Dedifferentiated amniotic fluid mesenchymal stem cell (primary cell): ENCODE data around the gene ARHGAP45.

Source experiments
- DNase-seq: peaks from one replicate; pipeline ENCODE4 v3.0.0-alpha.2; 2016; ENCODE audit errors: extremely low spot score

The ARHGAP45 gene

DNA sequence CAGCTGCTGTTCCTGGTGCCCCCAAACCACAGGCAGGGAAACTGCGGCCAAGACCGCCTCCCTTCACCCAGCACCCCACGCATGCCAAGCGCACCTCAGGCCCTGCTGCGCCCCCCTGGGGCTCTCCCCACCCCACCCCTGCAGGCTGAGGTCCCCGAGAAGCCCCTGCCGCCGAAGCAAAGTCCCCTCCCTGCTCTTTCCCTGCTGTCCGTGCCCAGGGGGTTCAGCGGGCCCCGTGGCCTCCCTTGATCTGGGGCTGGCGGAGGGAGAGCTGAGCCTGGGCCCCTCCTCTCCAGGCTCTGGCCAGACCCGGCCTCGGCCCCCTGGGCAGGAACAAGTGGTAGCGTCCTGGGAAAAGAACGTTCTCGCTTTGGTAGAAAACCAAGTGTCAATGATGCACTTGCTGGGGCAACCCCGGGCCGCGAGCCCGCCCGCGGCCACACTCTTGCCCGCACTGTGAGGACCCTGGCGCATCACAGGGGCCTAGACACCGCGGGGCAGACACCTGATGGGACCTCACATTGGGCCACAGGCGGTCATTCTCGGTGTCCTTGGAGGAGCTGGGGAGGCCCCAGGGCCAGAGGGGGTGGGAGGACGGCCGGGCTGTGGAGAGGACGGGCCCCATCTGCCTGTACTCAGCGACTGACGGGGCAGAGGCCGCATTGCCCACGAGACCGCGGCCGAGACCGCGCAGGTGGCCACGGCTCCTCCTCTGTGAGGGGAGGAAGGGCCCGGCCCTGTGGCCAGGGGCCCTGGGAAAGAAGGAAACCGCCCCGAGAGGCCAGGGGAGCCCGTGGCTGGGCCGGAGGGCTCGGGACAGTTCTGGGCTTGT, 65.8 kb downstream of the ARHGAP45 start:
- DNase-seq = no peak

DNA sequence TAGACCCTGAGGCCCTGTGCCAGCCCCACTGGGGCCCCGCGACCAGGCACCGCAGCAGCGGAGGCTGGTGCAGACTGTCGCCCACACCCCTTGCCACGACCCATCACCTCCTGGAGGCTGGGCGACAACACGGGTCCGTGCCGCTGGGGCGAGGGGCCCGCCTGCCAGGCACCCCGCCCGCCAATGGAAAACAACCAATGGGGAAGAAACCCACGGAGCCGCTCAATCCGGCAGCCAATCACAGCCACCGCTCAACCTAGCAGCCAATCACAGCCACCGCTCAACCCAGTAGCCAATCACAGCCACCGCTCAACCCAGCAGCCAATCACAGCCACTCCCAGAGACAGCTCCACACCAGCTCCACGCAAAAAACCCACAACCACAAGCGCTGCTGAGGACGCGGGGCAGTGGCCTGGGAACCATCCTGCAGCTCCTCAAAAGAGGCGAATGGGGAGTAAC, 66.5 kb downstream of the ARHGAP45 start:
- DNase-seq = no peak

DNA sequence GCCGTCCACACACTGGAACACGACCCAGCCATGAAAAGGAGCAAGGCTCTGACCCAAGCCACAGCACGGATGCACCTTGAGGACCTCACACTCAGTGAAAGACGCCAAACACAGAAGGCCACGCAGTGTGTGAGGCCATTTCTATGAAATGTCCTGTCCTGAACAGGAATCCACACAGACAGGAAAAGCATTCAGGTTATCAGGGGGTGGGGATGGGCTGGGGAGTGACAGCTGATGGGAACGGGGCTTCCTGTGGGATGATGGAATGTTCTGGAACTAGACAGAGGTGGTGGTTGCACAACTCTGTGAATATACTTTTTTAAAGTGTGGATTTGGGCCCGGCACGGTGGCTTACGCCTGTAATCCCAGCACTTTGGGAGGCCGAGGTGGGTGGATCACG, 67.5 kb downstream of the ARHGAP45 start:
- no peak for DNase-seq

DNA sequence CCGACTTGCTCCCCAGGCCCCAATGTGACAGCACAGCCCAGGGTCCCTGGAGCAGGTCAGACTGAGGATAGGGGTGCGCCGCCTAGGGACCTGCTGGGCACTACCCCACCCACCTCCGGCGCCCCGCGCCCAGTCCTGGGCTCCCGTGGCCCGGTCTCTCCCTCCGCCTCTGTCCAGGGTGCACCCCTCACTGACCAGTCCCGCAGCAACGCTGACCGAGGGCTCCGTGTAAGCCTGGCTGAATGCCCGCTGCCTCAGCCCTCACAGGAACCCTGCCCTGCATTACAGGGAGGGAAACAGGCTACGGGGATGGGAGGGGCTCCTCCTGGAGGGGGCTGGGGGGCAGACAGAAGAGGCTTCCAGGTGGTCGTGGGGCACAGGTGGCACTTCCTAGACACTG, 68.5 kb downstream of the ARHGAP45 start:
- no peak for DNase-seq

DNA sequence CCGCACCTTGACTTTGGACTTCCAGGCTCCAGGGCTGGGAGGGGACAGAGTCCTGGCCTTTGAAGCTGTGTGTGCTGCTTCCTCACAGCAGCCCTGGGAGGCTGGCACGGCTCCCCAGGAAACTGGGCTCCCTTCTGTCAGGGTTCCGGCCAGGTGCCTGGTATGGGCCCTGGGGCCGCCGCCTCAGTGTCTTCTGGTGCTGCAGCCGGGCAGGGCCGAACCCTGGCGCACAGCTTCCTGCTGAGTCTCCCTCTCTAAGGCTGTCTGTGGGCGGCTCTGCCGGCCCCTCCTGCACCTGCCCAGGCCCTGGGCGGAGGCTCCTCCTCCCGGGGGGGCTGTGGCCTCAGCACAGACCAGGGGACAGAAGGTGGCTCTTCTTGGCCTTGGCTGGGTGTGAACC, 69.2 kb downstream of the ARHGAP45 start:
- no peak for DNase-seq
